Fibroblast of lung (primary cell): ENCODE measurements around the gene SLC23A3. TPM values are rescaled to one million over a fixed set of nuclear protein-coding genes. Genes with fewer than 3 reads are reported as not detected.

Source experiments
- DNase-seq, 2 donors: peaks; one replicate each; pipeline versions ENCODE4 v3.0.0 to v3.0.0-alpha.2; 2010; ENCODE audit warnings: low read depth in 2 of 2
- H2AFZ ChIP-seq: 2 replicates; pipeline ENCODE4 v1.5.1; 2012; ENCODE audit warnings: low read length, control low read depth, inconsistent platforms
- H3K27ac ChIP-seq: 2 replicates; pipeline ENCODE4 v1.5.1; 2011; ENCODE audit warnings: low read length, control low read depth; ENCODE audit not compliant: insufficient read depth
- H3K27me3 ChIP-seq: 2 replicates; pipeline ENCODE4 v1.5.1; 2011; ENCODE audit warnings: mild to moderate bottlenecking, low read length; ENCODE audit not compliant: control insufficient read depth, insufficient read depth
- H3K36me3 ChIP-seq: 2 replicates; pipeline ENCODE4 v1.5.1; 2011; ENCODE audit warnings: low read length; ENCODE audit not compliant: control insufficient read depth, insufficient read depth
- H3K4me1 ChIP-seq: 2 replicates; pipeline ENCODE4 v1.5.1; 2011; ENCODE audit warnings: low read length; ENCODE audit not compliant: control insufficient read depth, insufficient read depth; ENCODE audit errors: extremely low read depth
- H3K4me2 ChIP-seq: 2 replicates; pipeline ENCODE4 v1.5.1; 2011; ENCODE audit warnings: low read length, control low read depth; ENCODE audit not compliant: insufficient read depth; ENCODE audit errors: extremely low read depth
- H3K4me3 ChIP-seq, 4 experiments: fragments of 200-600 bp in 1 of 4; sonication (generic) in 1 of 4; replicated peaks in 1 of 4; 2 replicates each; pipeline ENCODE4 v1.5.1; 2011 to 2016; ENCODE audit warnings: low read length in 4 of 4, low read depth in 3 of 4, mild to moderate bottlenecking in 3 of 4, control low read depth in 2 of 4, inconsistent platforms in 1 of 4, mixed read lengths in 1 of 4; ENCODE audit not compliant: insufficient read depth in 1 of 4; ENCODE audit errors: control extremely low read depth in 1 of 4
- H3K79me2 ChIP-seq: 2 replicates; pipeline ENCODE4 v1.5.1; 2012; ENCODE audit warnings: mild to moderate bottlenecking, low read length, inconsistent platforms; ENCODE audit not compliant: control insufficient read depth, insufficient read depth
- H3K9ac ChIP-seq: 2 replicates; pipeline ENCODE4 v1.5.1; 2011; ENCODE audit warnings: mild to moderate bottlenecking, low read length, control low read depth; ENCODE audit not compliant: insufficient read depth
- H3K9me3 ChIP-seq: 2 replicates; pipeline ENCODE4 v1.5.1; 2012; ENCODE audit warnings: low read depth, low read length; ENCODE audit not compliant: control insufficient read depth, insufficient read depth
- H4K20me1 ChIP-seq: 2 replicates; pipeline ENCODE4 v1.5.1; 2011; ENCODE audit warnings: low read length; ENCODE audit not compliant: control insufficient read depth, insufficient read depth; ENCODE audit errors: extremely low read depth
- EZH2 ChIP-seq: IDR thresholded peaks from 2 replicates; pipeline ENCODE4 v1.5.1; 2012; ENCODE audit warnings: low read length, control low read depth, mild to moderate bottlenecking; ENCODE audit errors: missing control alignments
- polyA plus RNA-seq, 2 donors: library from polyadenylated mRNA; depleted of rRNA in 1 of 2; stranded (reverse) in 1 of 2; unstranded in 1 of 2; fragments of >200 nt; gene quantifications; 2 replicates each; pipeline ENCODE4 v1.2.1, GENCODE V29; 2011 to 2012; ENCODE audit warnings: missing spikeins in 1 of 2
- total RNA-seq: library from RNA; depleted of rRNA; stranded (reverse); fragments of >200 nt; gene quantifications from 2 replicates; pipeline ENCODE4 v1.2.1, GENCODE V29; 2014
- TF ChIP-seq, protein P1 (sequence below), 2 donors: IDR thresholded peaks in 1 of 2; conservative IDR thresholded peaks in 1 of 2; 1 replicate in 1 of 2; 2 replicates in 1 of 2; pipeline ENCODE4 v1.5.1; 2011 to 2012; ENCODE audit warnings: low read length in 2 of 2, control low read depth in 1 of 2, inconsistent platforms in 1 of 2, low read depth in 1 of 2, mild to moderate bottlenecking in 1 of 2

The SLC23A3 gene
- total and polyA plus RNA-seq, 2 donors (not counting 1 experiment from before 2014, with no cell fraction given): 0.52 to 2.5 TPM

DNA sequence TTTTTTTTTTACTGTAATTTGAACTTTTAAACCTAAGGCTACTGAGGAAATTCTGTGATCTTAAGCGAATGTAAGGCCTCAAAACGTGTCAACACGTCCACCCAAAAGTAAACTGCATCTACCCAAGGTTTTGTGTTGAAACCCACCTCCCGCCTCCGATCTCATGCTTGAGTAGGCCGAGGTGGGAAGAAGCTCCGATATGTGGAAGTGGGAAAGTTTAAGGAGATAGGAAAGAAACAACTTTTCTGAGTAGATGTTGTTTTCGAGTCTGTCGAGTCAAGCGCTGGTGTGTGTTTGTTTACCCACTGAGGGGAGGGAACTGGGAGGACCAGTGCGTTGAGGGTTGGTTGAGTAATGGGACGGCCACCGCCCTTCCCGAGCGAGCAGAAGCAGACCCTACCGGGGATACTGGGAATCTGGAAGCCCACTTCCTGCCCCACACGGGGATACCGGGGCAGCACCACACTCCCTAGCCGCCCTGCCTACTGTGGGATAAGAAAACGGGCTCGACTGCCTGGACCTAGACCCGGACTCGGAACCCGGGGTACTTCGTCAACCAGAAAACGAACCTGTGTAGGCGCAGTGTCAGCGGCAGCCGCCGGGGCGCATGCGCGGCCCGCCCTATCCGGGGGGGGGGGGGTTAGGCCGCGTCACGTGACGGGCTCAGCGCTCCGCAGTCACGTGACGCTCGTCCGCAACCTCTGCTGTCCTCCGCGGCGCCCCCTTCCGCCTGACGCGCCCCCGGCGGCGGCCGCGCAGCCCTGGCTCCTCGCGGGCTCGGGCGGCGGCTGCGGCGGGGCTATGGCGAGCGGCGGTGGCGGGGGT is 7.9 kb upstream of the SLC23A3 start, which contains the start of gene RETREG2:
Gene RETREG2, plus strand, starts transcription at position 724 of the 825 bp plus-strand sequence. Its CDS starts 78 bp downstream, at position 802.
- peaks cover 17% of the 10 kb centered on the region for H3K36me3 ChIP-seq

DNA sequence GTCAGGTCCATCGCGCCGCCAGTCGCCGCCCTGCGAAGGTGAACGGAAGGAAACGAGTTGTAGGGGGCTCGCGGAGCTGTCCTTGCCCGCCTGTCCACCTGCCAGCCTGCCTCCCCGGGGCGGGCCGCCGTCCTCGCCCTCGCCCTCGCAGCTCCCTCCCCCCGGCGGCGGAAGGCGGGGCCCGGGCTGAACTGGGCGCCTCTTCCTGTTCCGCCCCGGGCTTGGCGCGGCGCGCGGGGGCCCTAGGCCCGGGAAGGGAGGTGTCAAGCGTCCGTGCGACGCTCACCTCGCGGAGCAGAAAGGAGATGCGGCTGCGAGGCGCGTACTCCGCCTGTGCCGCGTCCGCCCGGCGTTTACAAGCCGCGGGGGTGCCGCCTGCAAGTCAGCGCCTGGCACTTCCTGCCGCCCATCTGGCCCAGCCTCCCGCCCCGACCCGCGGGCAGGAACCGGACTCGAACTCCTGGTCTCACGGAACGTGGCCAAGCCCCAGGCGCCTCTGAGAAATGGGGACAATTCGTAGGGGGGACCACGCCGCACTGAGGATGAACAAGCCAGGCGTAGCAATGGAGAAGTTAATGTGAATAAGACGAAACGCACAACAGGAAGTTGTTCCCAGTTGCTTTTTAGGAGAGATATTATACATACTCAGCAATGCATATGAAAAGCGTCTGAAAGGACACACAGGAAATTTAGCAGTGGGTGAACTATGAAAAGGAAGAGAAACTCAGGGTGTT is 7.2 kb upstream of the SLC23A3 start, which contains the start of gene CNPPD1:
Gene CNPPD1, minus strand, starts transcription at position 108 of the 734 bp plus-strand sequence. Its CDS starts 97 bp downstream, at position 11.
- H3K27me3 ChIP-seq: no peaks in the 10 kb centered on the region
- H3K9me3 ChIP-seq: no peaks in the 10 kb centered on the region
- peaks cover 17% of the 10 kb centered on the region for H3K36me3 ChIP-seq
- H3K4me1 ChIP-seq: peaks cover 9% of the 10 kb centered on the region
- H2AFZ ChIP-seq: peak within 1 kb of the TSS; percentile 91
- no peaks in the 10 kb centered on the region for H4K20me1 ChIP-seq
- H3K9ac ChIP-seq: peak within 1 kb of the TSS; percentile 91
- TF ChIP-seq EZH2: no peak
- TF ChIP-seq, protein P1, sequence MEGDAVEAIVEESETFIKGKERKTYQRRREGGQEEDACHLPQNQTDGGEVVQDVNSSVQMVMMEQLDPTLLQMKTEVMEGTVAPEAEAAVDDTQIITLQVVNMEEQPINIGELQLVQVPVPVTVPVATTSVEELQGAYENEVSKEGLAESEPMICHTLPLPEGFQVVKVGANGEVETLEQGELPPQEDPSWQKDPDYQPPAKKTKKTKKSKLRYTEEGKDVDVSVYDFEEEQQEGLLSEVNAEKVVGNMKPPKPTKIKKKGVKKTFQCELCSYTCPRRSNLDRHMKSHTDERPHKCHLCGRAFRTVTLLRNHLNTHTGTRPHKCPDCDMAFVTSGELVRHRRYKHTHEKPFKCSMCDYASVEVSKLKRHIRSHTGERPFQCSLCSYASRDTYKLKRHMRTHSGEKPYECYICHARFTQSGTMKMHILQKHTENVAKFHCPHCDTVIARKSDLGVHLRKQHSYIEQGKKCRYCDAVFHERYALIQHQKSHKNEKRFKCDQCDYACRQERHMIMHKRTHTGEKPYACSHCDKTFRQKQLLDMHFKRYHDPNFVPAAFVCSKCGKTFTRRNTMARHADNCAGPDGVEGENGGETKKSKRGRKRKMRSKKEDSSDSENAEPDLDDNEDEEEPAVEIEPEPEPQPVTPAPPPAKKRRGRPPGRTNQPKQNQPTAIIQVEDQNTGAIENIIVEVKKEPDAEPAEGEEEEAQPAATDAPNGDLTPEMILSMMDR (conservative IDR thresholded peaks at IDR 0.05 in 1 of 2, IDR thresholded peaks at IDR 0.05 in 1 of 2; ENCODE audit: low read depth in 1 of 2, low read length in 2 of 2): no peak
- peaks cover 23% of the 10 kb centered on the region for H3K79me2 ChIP-seq
- H3K4me3 ChIP-seq: peak within 1 kb of the TSS; percentile 70 to 93 (median 80)
- peak; percentile 75 to 76 for DNase-seq
- peak within 1 kb of the TSS; percentile 98 for H3K27ac ChIP-seq
- H3K4me2 ChIP-seq: peak within 1 kb of the TSS; percentile 98

More for the DNA sequence above, 7.9 kb upstream of the SLC23A3 start, which contains the start of gene RETREG2:
- H4K20me1 ChIP-seq: no peaks in the 10 kb centered on the region
- DNase-seq: peak; percentile 85 to 93
- peak within 1 kb of the TSS; percentile 91 for H3K9ac ChIP-seq
- peak within 1 kb of the TSS; percentile 98 for H3K27ac ChIP-seq
- H3K9me3 ChIP-seq: no peaks in the 10 kb centered on the region
- peak within 1 kb of the TSS; percentile 98 for H3K4me2 ChIP-seq
- peak within 1 kb of the TSS; percentile 91 for H2AFZ ChIP-seq
- H3K79me2 ChIP-seq: peaks cover 23% of the 10 kb centered on the region
- H3K4me3 ChIP-seq: peak within 1 kb of the TSS; percentile 70 to 93 (median 84)
- TF ChIP-seq, protein P1 (conservative IDR thresholded peaks at IDR 0.05 in 1 of 2, IDR thresholded peaks at IDR 0.05 in 1 of 2; ENCODE audit: low read depth in 1 of 2, low read length in 2 of 2): peak; percentile 5 to 11
- no peak for TF ChIP-seq EZH2
- no peaks in the 10 kb centered on the region for H3K27me3 ChIP-seq
- H3K4me1 ChIP-seq: peaks cover 9% of the 10 kb centered on the region
